Measurements from ENCODE around the gene ZSWIM4. TPM values are rescaled to one million over a fixed set of nuclear protein-coding genes. Genes with fewer than 3 reads are reported as not detected.

The ZSWIM4 gene
- total and polyA plus RNA-seq, 10 of the 15 experiments (the other 5 are each of a cell fraction or from before 2014, with no cell fraction given), result 0.73 to 11.1 (median 1.8) TPM; not detected in 2

- TF ChIP-seq PBX3 (IDR thresholded peaks at IDR 0.05; ENCODE audit: insufficient replicate concordance, low read depth, low read length) (no peak), PAX5 (IDR thresholded peaks at IDR 0.05; ENCODE audit: borderline replicate concordance, low read depth, low read length) (no peak), CBX3 (IDR thresholded peaks at IDR 0.05; ENCODE audit: borderline replicate concordance, low read depth) (no peak), KLF5 (IDR thresholded peaks at IDR 0.05; ENCODE audit: partially characterized antibody) (no peak), ATF3 (IDR thresholded peaks at IDR 0.05; ENCODE audit: borderline replicate concordance, extremely low read depth, low read depth, low read length) (no peak), ZBTB40 (IDR thresholded peaks at IDR 0.05; ENCODE audit: borderline replicate concordance) (no peak), SIX5 (IDR thresholded peaks at IDR 0.05; ENCODE audit: low read depth, low read length, severe bottlenecking) (no peak), BHLHE40 (IDR thresholded peaks at IDR 0.05; ENCODE audit: borderline replicate concordance in 1 of 2, low read depth in 2 of 2, low read length in 1 of 2) (no peak)
These were observed 35.7 kb downstream of the ZSWIM4 start (continued) for GRCh38 chr19:13830741-13831536.

All from GM12878 (cell line).